ENCODE measurements around the gene FAM168A. TPM values are rescaled to one million over a fixed set of nuclear protein-coding genes. Genes with fewer than 3 reads are reported as not detected.

FAM168A gene
- total RNA-seq, 1 experiment from 2014 or later, result 13.8 TPM

DNA sequence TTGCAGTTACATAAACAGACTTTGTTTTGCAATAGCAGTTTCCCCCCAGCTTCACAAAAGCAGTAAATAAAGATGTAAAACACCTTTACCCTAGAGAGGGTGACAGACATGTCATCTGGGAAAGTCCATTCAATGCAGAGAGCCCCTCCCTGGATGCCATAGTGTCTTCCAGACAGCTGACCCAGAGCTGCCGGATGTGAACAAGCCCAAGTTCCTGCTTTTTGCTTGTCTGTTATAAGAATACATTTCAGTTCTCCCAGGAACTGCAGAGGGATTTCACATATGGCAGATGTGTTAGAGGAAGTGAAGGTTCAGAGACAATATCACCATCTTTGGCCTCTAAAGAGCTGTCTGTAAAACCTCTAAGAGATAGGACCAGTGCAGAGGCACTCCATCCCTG, 172.8 kb downstream of the FAM168A start:
- Mint-ChIP-seq H3K9me3 (ENCODE audit: unreplicated experiment) (no peaks in the 10 kb centered on the region), H3K36me3 (ENCODE audit: insufficient read depth, unreplicated experiment) (peaks cover 18% of the 10 kb centered on the region), H3K4me3 (ENCODE audit: unreplicated experiment) (no peak overlapping the region), H3K27ac (ENCODE audit: low read depth, unreplicated experiment) (no peak overlapping the region), H3K4me1 (ENCODE audit: insufficient read depth, unreplicated experiment) (no peaks in the 10 kb centered on the region), H3K27me3 (ENCODE audit: insufficient read depth, unreplicated experiment) (no peaks in the 10 kb centered on the region)
- BruUV-seq (replicated peaks), result no TSS peak
- CTCF ChIA-PET, result interaction anchor here (0.6 kb wide), 2 partner anchors 89 to 138 kb away, joined by 3 to 4 read pairs; no protein-coding TSS in a partner anchor
- TF ChIP-seq, protein P1, sequence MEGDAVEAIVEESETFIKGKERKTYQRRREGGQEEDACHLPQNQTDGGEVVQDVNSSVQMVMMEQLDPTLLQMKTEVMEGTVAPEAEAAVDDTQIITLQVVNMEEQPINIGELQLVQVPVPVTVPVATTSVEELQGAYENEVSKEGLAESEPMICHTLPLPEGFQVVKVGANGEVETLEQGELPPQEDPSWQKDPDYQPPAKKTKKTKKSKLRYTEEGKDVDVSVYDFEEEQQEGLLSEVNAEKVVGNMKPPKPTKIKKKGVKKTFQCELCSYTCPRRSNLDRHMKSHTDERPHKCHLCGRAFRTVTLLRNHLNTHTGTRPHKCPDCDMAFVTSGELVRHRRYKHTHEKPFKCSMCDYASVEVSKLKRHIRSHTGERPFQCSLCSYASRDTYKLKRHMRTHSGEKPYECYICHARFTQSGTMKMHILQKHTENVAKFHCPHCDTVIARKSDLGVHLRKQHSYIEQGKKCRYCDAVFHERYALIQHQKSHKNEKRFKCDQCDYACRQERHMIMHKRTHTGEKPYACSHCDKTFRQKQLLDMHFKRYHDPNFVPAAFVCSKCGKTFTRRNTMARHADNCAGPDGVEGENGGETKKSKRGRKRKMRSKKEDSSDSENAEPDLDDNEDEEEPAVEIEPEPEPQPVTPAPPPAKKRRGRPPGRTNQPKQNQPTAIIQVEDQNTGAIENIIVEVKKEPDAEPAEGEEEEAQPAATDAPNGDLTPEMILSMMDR (IDR thresholded peaks at IDR 0.05; ENCODE audit: unreplicated experiment), result no peak
- intact Hi-C loops (cut with micrococcal nuclease), result no loop called here
- no peak for DNase-seq (ENCODE audit: unreplicated experiment)
- POLR2A ChIA-PET, result no interaction called here

DNA sequence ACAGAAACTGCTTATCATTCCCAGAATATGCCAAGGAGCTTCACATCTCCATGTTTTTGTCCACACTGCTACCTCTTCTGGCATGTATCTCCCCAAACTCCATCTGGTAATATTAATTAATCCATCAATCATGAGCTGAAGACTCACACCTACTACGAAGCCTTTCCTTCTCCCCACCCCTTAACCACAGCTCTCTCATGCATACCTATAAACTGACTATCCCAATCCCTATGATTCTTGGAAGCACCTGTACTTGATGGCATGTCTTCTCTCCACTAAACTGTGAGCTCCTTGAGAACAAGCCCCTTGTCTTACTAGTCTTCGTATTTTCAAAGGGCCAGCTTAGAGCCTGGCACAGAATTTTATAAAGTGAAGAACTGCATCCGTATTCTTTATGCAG, 174.4 kb downstream of the FAM168A start:
- Mint-ChIP-seq H3K27ac (ENCODE audit: low read depth, unreplicated experiment) (no peak overlapping the region), H3K9me3 (ENCODE audit: unreplicated experiment) (no peaks in the 10 kb centered on the region), H3K27me3 (ENCODE audit: insufficient read depth, unreplicated experiment) (no peaks in the 10 kb centered on the region), H3K36me3 (ENCODE audit: insufficient read depth, unreplicated experiment) (peaks cover 18% of the 10 kb centered on the region), H3K4me3 (ENCODE audit: unreplicated experiment) (no peak overlapping the region), H3K4me1 (ENCODE audit: insufficient read depth, unreplicated experiment) (no peaks in the 10 kb centered on the region)
- no peak for DNase-seq (ENCODE audit: unreplicated experiment)
- TF ChIP-seq, protein P1 (IDR thresholded peaks at IDR 0.05; ENCODE audit: unreplicated experiment), result no peak
- BruUV-seq (replicated peaks), result no TSS peak
- POLR2A ChIA-PET, result interaction anchor here (0.6 to 1.5 kb wide), 3 partner anchors 10 to 1426 kb away, joined by 3 to 6 read pairs (median 3); no protein-coding TSS in a partner anchor
- CTCF ChIA-PET, result interaction anchor here (0.5 to 1.3 kb wide), 7 partner anchors 10 to 1386 kb away, joined by 3 to 4 read pairs (median 3); no protein-coding TSS in a partner anchor
- intact Hi-C loops (cut with micrococcal nuclease), result no loop called here

DNA sequence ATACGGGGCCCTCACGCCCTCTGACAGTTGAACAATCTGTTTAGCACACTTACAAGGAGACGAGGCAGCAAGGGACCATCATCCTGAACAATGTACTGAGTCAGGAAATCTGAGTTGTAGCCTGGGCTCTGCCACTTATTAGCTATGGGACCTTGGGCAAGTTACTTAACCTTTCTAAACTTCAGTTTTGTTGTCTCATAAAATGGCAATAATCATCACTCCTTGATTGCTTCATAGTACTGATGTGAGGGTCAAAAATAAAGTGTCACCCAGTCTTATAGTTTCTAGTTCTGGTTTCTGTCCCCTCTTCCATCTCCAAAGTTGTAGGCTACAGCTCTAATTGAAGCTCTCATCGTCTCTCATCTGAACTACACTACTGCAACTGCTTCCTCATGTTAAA, 175.0 kb downstream of the FAM168A start:
- ChIA-PET CTCF (interaction anchor here (0.6 to 1.7 kb wide), 8 partner anchors 10 to 1386 kb away, joined by 3 to 7 read pairs (median 4); no protein-coding TSS in a partner anchor), POLR2A (interaction anchor here (0.6 to 1.5 kb wide), 4 partner anchors 10 to 1426 kb away, joined by 3 to 6 read pairs (median 4); no protein-coding TSS in a partner anchor)
- intact Hi-C loops (cut with micrococcal nuclease), result no loop called here
- TF ChIP-seq, protein P1 (IDR thresholded peaks at IDR 0.05; ENCODE audit: unreplicated experiment), result no peak
- no TSS peak for BruUV-seq (replicated peaks)
- H3K27ac Mint-ChIP-seq (ENCODE audit: low read depth, unreplicated experiment), result no peak overlapping the region
- no peak for DNase-seq (ENCODE audit: unreplicated experiment)
- no peaks in the 10 kb centered on the region for H3K9me3 Mint-ChIP-seq (ENCODE audit: unreplicated experiment)
- H3K4me1 Mint-ChIP-seq (ENCODE audit: insufficient read depth, unreplicated experiment), result no peaks in the 10 kb centered on the region
- no peak overlapping the region for H3K4me3 Mint-ChIP-seq (ENCODE audit: unreplicated experiment)
- no peaks in the 10 kb centered on the region for H3K27me3 Mint-ChIP-seq (ENCODE audit: insufficient read depth, unreplicated experiment)
- H3K36me3 Mint-ChIP-seq (ENCODE audit: insufficient read depth, unreplicated experiment), result peaks cover 12% of the 10 kb centered on the region

DNA sequence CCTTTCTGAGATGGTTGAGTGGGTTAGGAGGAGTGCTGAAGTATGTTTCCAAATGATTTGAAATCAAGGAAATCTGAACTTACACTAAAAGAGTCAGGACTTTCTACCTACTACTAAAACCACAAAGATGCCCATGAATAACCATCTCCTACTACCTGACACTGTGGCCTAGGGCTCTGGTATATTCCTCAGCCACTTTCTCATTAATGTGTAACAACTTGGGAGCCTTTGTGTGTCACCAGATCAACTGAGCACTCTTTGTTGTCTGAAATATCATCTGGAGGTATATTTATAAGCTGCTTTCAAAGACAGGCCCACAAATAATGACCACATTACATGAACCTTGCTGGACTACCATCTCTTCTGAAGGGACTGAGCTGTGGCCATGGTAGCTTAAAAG, 177.8 kb downstream of the FAM168A start:
- H3K4me3 Mint-ChIP-seq (ENCODE audit: unreplicated experiment), result no peak overlapping the region
- no peak overlapping the region for H3K27ac Mint-ChIP-seq (ENCODE audit: low read depth, unreplicated experiment)
- no peak for DNase-seq (ENCODE audit: unreplicated experiment)
- intact Hi-C loops (cut with micrococcal nuclease), result no loop called here
- TF ChIP-seq, protein P1 (IDR thresholded peaks at IDR 0.05; ENCODE audit: unreplicated experiment), result no peak
- BruUV-seq (replicated peaks), result no TSS peak
- POLR2A ChIA-PET, result no interaction called here
- peaks cover 16% of the 10 kb centered on the region for H3K36me3 Mint-ChIP-seq (ENCODE audit: insufficient read depth, unreplicated experiment)
- CTCF ChIA-PET, result no interaction called here
- no peaks in the 10 kb centered on the region for H3K27me3 Mint-ChIP-seq (ENCODE audit: insufficient read depth, unreplicated experiment)
- H3K9me3 Mint-ChIP-seq (ENCODE audit: unreplicated experiment), result no peaks in the 10 kb centered on the region
- no peaks in the 10 kb centered on the region for H3K4me1 Mint-ChIP-seq (ENCODE audit: insufficient read depth, unreplicated experiment)

Measured in MCF 10A (cell line).